ENCODE measurements around the gene OCA2.

DNA sequence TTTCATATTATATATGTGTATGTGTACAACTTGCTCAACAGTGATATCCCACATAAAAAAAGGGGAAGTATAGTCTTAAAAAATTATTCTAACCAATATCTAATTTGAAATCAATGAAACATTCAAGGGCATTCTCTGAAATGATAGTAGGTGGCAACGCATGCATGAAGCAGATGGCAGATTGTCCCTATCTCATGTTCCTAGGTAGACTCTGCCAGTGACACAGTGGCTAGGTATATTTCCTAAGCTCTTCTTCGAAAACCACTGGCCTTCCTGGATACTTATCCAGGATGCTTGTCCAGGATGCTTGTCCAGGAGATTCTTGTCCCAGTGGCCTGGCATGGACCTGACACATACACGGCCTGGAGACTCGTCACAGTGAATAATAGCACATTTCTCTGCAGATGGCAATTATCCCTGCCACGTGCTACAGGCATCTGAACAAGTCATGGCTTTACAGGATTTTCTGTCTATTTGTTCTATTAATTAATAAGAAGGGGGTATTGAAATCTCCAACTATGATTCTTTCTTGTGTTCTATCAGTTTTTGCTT lies 54.9 kb downstream of the OCA2 start:
- no peak for TF ChIP-seq POLR2A (IDR thresholded peaks at IDR 0.05)
- TF ChIP-seq CTCF (IDR thresholded peaks at IDR 0.05): no peak

Measured in heart left ventricle (tissue), 13 donors.